Stimulated activated CD4-positive, alpha-beta T cell treated with anti-CD3 and anti-CD28 coated beads, Interleukin-12 subunit alpha, Interleukin-12 subunit beta, amount 100 ng/mL, for 48 hours (primary cell): Measurements from ENCODE around the gene ABCC6.
"Not testable (repeated sequence)": the region's sequence is repeated elsewhere in the genome, so short reads cannot be mapped to it uniquely, and the experiment has no call there.

Experiments
- DNase-seq, 3 donors: peaks; one replicate each; pipeline ENCODE4 v3.0.0-alpha.2; 2020; ENCODE audit warnings: low read depth in 2 of 3, low spot score in 1 of 3

Gene ABCC6

GRCh38 chr16:16223662-16224241 lies 458 bp upstream of the ABCC6 start:
- not testable (repeated sequence) for DNase-seq

- DNase-seq = not testable (repeated sequence)
Measured at GRCh38 chr16:16221382-16221781, 1.9 kb downstream of the ABCC6 start.

DNA sequence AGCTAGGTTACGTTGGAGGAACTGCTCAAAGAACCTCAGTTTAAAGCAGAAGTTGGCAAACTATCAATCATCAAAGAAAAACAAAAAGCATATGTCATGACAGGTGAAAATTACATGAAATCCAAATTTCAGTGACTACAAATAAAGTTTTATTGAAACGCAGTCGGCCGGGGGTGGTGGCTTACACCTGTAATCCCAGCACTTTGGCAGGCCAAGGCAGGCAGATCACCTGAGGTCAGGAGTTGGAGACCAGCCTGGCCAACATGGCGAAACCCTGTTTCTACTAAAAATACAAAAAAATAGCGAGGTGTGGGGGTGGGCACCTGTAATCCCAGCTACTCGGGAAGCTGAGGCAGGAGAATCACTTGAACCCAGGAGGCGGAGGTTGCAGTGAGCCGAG lies 2.8 kb downstream of the ABCC6 start:
- not testable (repeated sequence) for DNase-seq

DNA sequence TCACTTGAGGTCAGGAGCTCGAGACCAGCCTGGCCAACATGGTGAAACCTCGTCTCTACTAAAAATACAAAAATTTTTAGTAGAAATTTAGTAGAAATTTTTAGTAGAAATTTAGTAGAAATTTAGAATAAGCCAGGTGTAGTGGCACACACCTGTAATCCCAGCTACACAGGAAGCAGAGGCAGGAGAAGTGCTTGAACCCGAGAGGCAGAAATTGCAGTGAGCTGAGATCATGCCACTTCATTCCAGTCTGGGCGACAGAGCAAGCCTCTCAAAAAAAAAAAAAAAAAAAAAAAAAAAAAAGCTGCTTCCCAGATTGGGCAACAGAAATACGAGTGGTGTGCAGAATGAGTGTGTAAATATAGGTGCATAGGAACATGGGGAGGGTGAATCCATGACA lies 4.5 kb downstream of the ABCC6 start:
- DNase-seq = not testable (repeated sequence)

DNA sequence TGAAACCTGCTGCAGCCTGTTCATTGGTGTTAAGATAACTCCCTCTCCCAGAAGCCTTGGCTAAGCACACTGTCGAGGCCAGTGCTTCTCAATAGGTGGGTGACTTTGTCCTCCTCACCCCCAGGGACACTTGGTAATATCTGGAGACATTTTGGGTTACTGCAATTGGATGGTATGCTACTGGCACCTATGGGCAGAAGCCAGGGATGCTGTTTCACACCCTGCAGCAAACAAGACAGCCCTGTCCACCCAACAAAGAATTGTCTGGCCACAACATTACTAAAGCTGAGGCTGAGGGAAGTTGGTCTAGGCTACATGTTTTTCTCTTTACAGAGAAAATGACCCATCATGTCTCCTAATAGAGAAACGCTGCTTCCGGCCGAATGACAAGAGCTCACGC lies 4.9 kb downstream of the ABCC6 start:
- DNase-seq = not testable (repeated sequence)

GRCh38 chr16:16213863-16214293 lies 9.4 kb downstream of the ABCC6 start:
- not testable (repeated sequence) for DNase-seq

DNA sequence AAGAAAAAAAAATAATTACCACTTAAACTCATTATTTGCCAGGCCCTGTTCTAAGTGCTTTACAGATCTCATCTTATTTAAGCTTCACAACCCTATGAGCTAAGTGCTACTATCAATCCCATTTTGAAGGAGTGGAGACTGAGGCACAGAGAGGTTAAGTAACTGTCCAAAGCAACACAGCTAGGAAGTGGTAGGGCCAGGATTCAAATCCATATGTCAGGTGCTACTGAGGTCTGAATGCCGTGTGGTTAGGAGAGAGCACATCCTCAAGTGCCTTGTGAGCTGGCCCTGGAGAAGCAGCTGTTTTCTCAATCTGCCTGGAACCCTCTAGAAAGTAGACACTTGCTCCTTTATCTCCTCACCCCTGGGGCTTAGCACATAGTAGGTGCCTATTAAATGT lies 11.9 kb downstream of the ABCC6 start:
- DNase-seq = not testable (repeated sequence)

DNA sequence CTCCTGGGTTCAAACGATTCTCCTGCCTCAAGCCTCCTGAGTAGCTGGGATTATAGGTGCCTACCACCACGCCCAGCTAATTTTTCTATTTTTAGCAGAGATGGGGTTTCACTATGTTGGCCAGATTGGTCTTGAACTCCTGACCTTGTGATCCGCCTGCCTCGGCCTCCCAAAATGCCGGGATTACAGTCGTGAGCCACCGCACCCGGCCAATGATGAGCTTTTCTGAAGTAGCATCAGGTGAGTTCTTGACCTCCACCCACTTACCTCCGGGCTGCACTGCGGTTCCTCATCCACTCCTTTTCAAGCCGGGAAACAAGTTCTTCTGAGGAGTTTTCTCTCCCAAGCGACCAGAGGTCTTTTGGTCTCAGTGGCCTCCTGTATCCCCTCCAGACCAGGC lies 14.8 kb downstream of the ABCC6 start:
- DNase-seq = not testable (repeated sequence)

DNA sequence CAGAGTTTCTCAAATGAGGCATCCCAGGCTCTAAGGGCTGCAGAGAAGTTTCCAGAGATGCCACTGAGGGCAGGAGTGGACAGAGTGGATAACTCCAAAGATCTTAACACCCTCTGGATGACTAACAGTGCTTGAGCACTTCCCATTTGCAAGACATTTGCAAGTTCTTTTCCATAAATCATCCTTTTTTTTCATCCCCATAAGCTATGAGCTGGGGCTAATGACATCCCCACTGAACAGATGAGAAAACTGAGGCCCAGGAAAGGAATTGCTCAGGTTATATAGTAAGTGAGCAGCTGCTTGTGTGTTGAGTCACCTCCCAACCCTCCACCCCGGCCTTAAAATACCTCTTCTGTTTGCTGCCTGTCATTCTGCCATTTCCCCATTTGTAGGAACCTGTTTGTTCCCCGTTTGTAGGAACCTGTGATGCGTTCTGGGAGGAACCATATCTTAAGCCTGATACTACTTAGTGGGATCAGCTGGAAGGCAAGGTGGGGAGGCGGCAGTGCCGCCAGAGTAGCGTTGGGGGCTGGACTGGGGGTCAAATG lies 15.4 kb downstream of the ABCC6 start:
- DNase-seq = not testable (repeated sequence)

DNA sequence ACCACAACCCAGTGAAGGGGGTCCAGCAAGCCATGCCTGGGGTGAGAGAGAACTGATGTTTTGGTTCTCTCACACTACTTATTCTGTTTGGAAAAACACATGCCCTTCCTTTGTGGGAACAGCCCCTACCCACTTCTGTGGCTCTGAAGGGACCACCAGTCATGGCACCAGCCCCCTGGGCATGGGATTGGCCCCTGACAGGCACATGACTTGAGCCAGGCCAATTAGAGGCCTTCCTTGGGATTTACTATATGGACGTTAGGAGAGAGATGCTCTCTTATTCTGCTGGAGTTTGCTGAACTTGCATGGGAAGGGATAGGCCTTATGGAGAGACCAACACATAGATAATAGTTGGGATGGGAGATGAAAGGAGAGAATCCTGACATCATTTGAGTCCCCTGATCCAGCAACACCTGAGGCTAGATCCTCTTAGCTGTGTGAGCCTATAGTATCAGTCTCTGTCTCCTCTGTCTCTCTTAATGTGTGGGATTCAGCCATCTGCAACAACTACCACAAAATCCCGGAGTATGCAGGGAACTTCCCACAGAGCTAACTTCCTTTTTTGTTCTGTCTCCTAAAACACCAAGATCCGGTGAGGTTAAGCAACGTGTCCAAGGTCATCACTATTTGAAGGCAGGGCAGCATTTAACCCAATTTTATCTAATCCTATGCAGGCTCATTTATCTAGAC lies 16.1 kb downstream of the ABCC6 start:
- not testable (repeated sequence) for DNase-seq

DNA sequence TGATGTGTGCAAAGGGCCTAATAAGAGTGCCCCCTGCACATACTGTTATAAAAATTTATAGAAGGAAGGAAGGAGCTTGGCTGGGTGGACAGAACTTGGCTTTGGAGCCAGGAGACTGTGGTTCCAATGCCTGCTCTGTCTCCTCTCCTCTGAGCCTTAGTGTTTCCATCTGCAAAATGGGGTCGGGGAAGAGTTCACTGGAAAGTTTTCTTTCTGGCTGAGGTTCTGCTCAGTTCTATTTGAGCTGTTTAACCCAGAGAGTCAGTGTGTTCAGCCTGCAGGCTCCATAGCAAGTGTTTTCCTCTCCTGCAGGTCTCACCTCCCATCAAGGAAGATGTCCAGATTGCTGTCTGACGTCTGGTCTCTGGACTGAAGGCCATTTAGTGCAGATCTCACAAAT lies 17.4 kb downstream of the ABCC6 start:
- DNase-seq = not testable (repeated sequence)

GRCh38 chr16:16204552-16204951 lies 18.7 kb downstream of the ABCC6 start:
- not testable (repeated sequence) for DNase-seq

GRCh38 chr16:16203494-16203893 lies 19.8 kb downstream of the ABCC6 start:
- DNase-seq = not testable (repeated sequence)

DNA sequence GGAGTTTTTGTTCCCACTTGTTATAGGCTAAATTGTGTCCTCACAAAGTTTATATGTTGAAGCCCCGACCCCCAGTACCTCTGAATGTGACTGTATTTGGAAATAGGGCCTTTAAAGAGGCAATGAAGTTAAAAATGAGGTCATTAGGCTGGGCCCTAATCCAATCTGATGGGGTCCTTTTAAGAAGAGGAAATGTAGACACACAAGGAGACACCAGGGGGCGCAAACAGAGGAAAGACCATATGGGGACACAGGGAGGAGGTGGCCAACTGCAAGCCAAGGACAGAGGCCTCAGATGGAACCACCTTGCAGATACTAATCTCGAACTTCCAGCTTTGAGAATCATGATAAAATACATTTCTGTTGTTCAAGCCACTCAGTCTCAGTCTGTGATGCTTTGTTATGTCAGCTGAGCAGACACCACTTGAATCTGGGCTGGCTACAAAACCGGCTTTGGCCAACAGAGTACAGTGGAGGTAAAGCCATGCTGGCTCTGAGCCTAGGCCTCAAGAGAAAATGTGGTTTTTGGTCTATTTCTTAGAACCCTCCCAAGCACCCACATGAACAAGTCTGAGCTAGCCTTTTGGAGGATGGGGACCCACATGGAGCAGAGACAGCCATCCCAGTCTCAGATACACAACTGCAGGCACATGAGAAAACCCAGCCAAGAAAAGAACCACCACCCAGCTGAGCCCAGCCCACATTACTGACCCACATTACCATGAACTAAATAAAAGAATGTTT lies 20.7 kb downstream of the ABCC6 start:
- DNase-seq = peak; percentile 22 to 43 (median 32)

- DNase-seq = not testable (repeated sequence)
Measured at GRCh38 chr16:16201880-16202279, 21.4 kb downstream of the ABCC6 start.

GRCh38 chr16:16200391-16200790 lies 22.9 kb downstream of the ABCC6 start:
- DNase-seq = not testable (repeated sequence)

DNA sequence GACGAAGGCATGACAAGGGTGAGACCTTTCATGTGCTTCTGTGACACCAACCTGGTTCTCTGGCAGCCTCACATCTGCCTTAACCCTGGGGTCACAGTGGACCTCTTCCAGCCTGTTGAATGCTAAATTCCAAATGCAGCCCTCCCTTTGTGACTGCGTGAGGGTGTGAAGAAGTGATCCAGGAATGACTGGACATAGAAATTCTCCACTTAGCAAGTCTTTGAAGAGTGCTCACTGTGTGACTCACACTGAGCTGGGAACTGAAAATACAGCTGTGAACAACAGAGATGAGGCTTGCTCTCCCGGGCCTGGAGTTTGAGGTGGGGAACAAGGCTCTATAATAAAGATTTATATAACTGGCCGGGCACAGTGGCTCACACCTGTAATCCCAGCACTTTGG lies 23.9 kb downstream of the ABCC6 start:
- DNase-seq = not testable (repeated sequence)

- DNase-seq = no peak
Measured at GRCh38 chr16:16197966-16198365, 25.3 kb downstream of the ABCC6 start.

DNA sequence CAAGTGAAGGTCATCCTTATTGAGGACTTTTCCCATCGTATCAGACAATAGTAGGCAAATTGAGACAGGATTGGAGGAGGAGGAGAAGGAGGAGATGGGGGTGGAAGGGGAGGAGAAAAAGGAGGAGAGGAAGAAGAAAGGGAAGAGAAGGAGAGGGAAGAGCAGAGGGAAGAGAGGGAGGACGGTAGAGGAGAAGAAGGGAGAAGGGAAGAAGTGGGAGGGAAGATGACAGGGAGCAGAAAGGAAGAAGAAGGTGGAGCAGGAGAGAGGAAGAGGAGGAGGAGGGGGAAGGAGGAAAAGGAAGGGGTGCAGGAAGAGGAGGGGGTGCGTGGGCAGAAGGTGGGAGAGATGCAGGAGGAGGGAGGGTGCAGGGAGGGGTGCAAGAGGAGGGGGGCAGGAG lies 26.0 kb downstream of the ABCC6 start:
- DNase-seq = no peak

DNA sequence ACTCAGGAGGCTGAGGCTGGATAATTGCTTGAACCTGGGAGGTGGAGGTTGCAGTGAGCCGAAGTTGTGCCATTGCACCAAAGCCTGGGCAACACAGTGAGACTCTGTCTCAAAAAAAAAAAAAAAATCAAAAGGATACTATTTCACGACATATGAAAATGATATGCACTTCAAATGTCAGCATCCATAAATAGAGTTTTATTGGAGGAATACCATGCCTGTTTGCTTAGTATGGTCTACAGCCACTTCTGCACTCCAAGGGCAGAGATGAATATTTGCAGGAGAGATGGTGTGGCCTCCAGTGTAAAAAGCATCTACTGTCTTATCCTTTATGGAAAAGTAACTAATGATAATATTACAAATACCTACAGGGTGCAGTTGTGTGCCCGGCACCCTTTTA lies 27.2 kb downstream of the ABCC6 start:
- DNase-seq = no peak

GRCh38 chr16:16191493-16192167 lies 31.7 kb downstream of the ABCC6 start:
- DNase-seq = no peak
